Measurements from ENCODE around the gene L3MBTL4. TPM values are rescaled to one million over a fixed set of nuclear protein-coding genes. Genes with fewer than 3 reads are reported as not detected.

The L3MBTL4 gene
- total RNA-seq, 1 donor from 2014 or later: 17.5 TPM

DNA sequence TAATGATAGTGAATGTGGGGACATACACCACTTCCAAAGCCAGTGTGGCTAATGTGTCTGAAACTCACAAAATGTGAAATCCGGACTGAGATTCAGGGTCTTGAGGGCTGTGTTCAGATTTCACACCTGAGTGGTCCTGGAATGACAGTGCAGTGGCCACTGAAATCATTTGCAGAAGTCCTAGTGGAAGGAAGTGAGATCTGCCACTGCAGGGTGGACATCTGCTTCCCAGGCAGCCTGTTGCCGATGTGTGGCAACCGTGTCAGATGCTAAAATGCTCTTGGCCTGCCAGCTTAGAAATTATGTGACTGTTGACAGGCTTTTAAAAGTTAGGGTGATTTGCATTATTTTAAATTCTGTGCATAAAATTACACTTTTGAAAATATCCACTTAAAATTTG, 441.6 kb downstream of the L3MBTL4 start:
- no peak overlapping the region for H3K4me3 Mint-ChIP-seq

DNA sequence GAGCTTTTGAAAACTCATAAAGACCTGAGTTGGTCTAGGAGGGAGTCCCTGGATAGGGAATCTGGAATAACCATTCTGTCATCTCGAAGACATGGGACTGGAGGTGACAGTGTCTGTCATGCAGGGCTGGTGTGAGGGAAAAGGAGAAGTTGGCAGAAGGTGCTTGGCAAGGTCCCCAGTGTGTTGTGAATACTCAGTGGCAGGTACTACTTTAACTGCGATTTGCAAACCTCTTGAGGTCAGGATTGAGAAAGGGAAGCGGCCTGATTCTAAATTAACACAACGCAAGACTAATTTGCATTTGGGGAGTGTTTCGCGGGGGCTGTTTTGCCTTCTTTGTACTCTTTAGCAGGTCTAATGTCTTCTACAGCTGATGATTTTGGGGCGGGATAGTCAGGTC, 442.4 kb downstream of the L3MBTL4 start:
- no peaks in the 10 kb centered on the region for H3K27me3 Mint-ChIP-seq (ENCODE audit: low read depth)
- peaks cover 2% of the 10 kb centered on the region for H3K36me3 Mint-ChIP-seq
- no peaks in the 10 kb centered on the region for H3K9me3 Mint-ChIP-seq
- no peak for DNase-seq (ENCODE audit: low spot score in 2 of 2, unreplicated experiment in 2 of 2)
- H3K4me1 Mint-ChIP-seq: peaks cover 14% of the 10 kb centered on the region
- no peak overlapping the region for H3K27ac Mint-ChIP-seq
- no peak overlapping the region for H3K4me3 Mint-ChIP-seq
- TF ChIP-seq, protein P1, sequence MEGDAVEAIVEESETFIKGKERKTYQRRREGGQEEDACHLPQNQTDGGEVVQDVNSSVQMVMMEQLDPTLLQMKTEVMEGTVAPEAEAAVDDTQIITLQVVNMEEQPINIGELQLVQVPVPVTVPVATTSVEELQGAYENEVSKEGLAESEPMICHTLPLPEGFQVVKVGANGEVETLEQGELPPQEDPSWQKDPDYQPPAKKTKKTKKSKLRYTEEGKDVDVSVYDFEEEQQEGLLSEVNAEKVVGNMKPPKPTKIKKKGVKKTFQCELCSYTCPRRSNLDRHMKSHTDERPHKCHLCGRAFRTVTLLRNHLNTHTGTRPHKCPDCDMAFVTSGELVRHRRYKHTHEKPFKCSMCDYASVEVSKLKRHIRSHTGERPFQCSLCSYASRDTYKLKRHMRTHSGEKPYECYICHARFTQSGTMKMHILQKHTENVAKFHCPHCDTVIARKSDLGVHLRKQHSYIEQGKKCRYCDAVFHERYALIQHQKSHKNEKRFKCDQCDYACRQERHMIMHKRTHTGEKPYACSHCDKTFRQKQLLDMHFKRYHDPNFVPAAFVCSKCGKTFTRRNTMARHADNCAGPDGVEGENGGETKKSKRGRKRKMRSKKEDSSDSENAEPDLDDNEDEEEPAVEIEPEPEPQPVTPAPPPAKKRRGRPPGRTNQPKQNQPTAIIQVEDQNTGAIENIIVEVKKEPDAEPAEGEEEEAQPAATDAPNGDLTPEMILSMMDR (IDR thresholded peaks at IDR 0.05; ENCODE audit: unreplicated experiment): no peak

More for the DNA sequence above, 441.6 kb downstream of the L3MBTL4 start:
- TF ChIP-seq, protein P1 (IDR thresholded peaks at IDR 0.05; ENCODE audit: unreplicated experiment): no peak
- no peak overlapping the region for H3K27ac Mint-ChIP-seq
- H3K36me3 Mint-ChIP-seq: peaks cover 2% of the 10 kb centered on the region
- no peaks in the 10 kb centered on the region for H3K9me3 Mint-ChIP-seq
- no peak for DNase-seq (ENCODE audit: low spot score in 2 of 2, unreplicated experiment in 2 of 2)
- no peaks in the 10 kb centered on the region for H3K27me3 Mint-ChIP-seq (ENCODE audit: low read depth)
- peaks cover 14% of the 10 kb centered on the region for H3K4me1 Mint-ChIP-seq

DNA sequence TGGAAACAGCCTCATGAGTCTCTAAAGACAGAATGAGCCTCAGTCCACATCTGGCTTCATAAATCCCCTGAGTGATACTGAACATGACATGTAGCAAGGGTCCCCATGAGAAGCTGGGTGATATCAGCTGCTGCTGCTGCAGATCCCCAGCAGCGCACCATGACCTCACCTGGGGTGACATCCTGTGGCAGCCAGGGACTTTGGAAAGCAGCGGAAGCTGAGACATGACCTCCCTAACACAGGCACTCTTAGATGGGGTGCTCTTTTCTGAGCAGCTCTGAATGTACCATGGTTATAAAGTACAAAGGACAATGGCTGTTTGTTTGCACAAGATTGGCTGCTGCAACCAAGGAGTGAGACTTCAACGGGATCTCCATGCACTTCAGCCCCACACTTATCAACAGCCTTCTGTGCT, 444.7 kb downstream of the L3MBTL4 start:
- no peak overlapping the region for H3K27ac Mint-ChIP-seq

DNA sequence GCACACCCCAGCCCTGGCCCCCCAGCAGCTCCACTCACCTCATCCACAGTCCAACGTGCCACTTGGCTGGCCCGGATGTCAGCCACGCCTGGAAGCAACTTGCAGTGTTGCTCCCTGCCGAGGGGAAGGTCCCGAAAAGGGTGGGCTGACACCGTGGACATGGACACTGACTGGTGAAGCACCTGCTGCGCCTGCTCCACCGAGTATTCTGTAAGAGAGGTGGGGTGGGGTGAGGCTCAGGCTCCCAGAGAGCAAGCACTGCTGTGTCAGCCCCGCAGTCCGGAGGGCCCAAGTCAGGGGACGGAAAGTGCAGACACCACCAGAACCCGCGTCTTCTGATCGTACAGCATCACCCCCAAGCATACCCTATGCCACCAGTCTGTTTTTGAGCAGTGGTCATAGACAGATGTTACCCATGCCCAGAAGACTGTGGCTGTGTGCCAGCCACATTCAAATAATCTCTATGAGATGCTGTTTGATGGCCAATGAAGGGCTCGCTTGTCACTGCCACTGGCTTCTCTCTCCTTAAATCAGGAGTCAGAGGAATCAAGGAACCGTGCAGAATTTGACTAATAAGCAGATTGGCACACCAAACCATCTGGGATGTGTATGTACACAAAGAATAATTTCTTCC, 445.2 kb downstream of the L3MBTL4 start:
- TF ChIP-seq, protein P1 (IDR thresholded peaks at IDR 0.05; ENCODE audit: unreplicated experiment): no peak
- Mint-ChIP-seq H3K27ac (no peak overlapping the region), H3K4me3 (no peak overlapping the region), H3K36me3 (no peaks in the 10 kb centered on the region), H3K4me1 (peaks cover 14% of the 10 kb centered on the region), H3K9me3 (no peaks in the 10 kb centered on the region), H3K27me3 (ENCODE audit: low read depth) (no peaks in the 10 kb centered on the region)
- no peak for DNase-seq (ENCODE audit: low spot score in 2 of 2, unreplicated experiment in 2 of 2)

More for the DNA sequence above, 444.7 kb downstream of the L3MBTL4 start:
- Mint-ChIP-seq H3K4me3 (no peak overlapping the region), H3K9me3 (no peaks in the 10 kb centered on the region), H3K36me3 (peaks cover 1% of the 10 kb centered on the region), H3K4me1 (peaks cover 14% of the 10 kb centered on the region), H3K27me3 (ENCODE audit: low read depth) (no peaks in the 10 kb centered on the region)
- DNase-seq (ENCODE audit: low spot score in 2 of 2, unreplicated experiment in 2 of 2): no peak
- TF ChIP-seq, protein P1 (IDR thresholded peaks at IDR 0.05; ENCODE audit: unreplicated experiment): no peak

DNA sequence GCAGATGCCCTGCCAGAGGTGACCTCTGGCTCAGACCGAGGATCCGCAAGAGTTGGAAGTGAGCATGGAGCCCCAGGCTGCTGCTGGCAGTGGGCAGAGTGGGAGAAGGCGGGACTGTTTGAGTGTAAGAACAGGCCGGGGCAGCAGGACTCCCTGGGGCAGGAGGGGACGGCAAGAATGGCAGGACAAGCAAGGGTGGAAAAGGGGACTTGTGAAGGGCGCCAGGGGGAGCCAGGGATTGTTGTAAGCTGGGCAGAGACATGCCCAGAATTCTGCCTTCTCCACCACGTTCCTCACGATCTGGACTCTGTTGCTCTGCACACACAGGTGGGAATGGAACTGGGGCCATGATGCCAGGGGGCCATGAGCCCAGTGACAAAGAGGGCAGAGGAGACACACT, 447.0 kb downstream of the L3MBTL4 start:
- peaks cover 14% of the 10 kb centered on the region for H3K4me1 Mint-ChIP-seq
- no peaks in the 10 kb centered on the region for H3K27me3 Mint-ChIP-seq (ENCODE audit: low read depth)
- TF ChIP-seq, protein P1 (IDR thresholded peaks at IDR 0.05; ENCODE audit: unreplicated experiment): no peak
- H3K27ac Mint-ChIP-seq: no peak overlapping the region
- no peaks in the 10 kb centered on the region for H3K9me3 Mint-ChIP-seq
- H3K4me3 Mint-ChIP-seq: no peak overlapping the region
- DNase-seq (ENCODE audit: low spot score in 2 of 2, unreplicated experiment in 2 of 2): no peak
- H3K36me3 Mint-ChIP-seq: no peaks in the 10 kb centered on the region
